ENCODE data around the gene SPATA19.

The SPATA19 gene

DNA sequence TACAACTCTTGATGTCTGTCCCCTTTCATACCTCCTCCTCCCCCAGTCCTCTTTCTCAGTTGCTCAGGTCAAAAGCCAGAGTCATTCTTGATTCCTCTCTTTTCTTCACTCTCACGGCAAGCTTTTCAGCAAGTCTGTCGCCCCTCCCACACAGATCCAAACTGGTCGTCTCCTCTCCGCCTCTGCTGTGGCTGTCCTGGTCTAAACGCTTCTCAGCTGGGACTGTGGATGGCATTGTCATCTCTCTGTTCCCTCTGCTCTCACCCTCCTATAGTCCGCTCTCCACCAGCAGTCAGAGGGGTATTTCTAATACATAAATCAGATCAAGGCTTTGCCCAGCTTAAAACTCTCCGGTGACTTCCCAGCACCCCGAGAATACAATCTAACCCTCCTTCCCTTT lies 46.8 kb upstream of the SPATA19 start:
- Histone ChIP-seq H2AK5ac (ENCODE audit: low read length, severe bottlenecking) (no peak overlapping the region), H3K23ac (ENCODE audit: low read length in 2 of 2) (no peak overlapping the region), H4K91ac (ENCODE audit: low read length) (no peak overlapping the region), H3K27ac (ENCODE audit: low read length, poor library complexity, severe bottlenecking) (no peak overlapping the region), H2BK120ac (ENCODE audit: low read depth, low read length) (no peak overlapping the region), H3K79me1 (replicated peaks; ENCODE audit: low read length, poor library complexity, severe bottlenecking) (no peaks in the 10 kb centered on the region), H3K4me2 (ENCODE audit: low read length, poor library complexity, severe bottlenecking) (no peak overlapping the region), H3K4me3 (ENCODE audit: insufficient read depth in 1 of 2, low read depth in 1 of 2, low read length in 2 of 2) (no peak overlapping the region), H3K18ac (ENCODE audit: low read depth in 1 of 2, low read length in 2 of 2) (no peak overlapping the region), H2AFZ (ENCODE audit: low read depth, low read length) (no peak overlapping the region), H3K4ac (ENCODE audit: low read depth in 1 of 2, low read length in 2 of 2) (no peak overlapping the region), H2BK15ac (ENCODE audit: low read depth, poor library complexity, severe bottlenecking) (no peak overlapping the region), H3K27me3 (ENCODE audit: control insufficient read depth in 1 of 2, insufficient read depth in 1 of 2, low read length in 2 of 2) (peaks cover 0 to 10% of the 10 kb centered on the region in 2 experiments), H2BK5ac (ENCODE audit: low read depth, low read length, poor library complexity, severe bottlenecking) (no peak overlapping the region), H3K9me3 (ENCODE audit: control insufficient read depth, low read length) (no peaks in the 10 kb centered on the region), H2BK12ac (ENCODE audit: low read length in 2 of 2) (no peak overlapping the region), H3K14ac (ENCODE audit: low read length in 2 of 2) (no peak overlapping the region), H3K36me3 (ENCODE audit: control insufficient read depth in 1 of 2, insufficient read depth in 2 of 2, low read depth in 1 of 2, low read length in 2 of 2) (no peaks in the 10 kb centered on the region), H4K8ac (ENCODE audit: low read length) (no peak overlapping the region), H3K9ac (ENCODE audit: low read length) (no peak overlapping the region), H3K4me1 (ENCODE audit: control insufficient read depth, insufficient read depth, low read depth, low read length) (no peaks in the 10 kb centered on the region)
- WGBS, result 82% methylated on average over 8 of the region's 8 CpGs
- no peak for DNase-seq

DNA sequence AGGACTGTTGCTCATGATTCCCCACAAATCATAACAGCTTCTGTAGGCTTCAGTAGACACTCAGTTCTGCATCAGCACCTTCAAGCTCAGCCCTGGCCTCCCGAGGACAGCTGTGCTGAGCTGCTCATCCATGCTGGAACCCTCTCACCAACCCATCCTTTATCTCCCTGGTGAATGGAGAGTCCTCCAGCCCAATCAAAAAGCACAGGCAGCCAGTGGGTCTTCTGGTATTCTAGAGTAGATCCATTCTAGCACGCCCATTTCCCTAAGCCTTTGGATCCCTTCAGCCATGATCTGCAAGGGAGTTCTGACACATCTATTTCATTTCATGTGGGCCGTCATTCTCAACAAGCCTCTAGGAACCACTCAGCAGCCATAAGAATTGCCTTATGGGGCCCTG lies 44.6 kb upstream of the SPATA19 start:
- H4K91ac ChIP-seq (ENCODE audit: low read length), result no peak overlapping the region
- H2BK5ac ChIP-seq (ENCODE audit: low read depth, low read length, poor library complexity, severe bottlenecking), result no peak overlapping the region
- no peak overlapping the region for H3K4me2 ChIP-seq (ENCODE audit: low read length, poor library complexity, severe bottlenecking)
- no peaks in the 10 kb centered on the region for H3K4me1 ChIP-seq (ENCODE audit: control insufficient read depth, insufficient read depth, low read depth, low read length)
- H2AFZ ChIP-seq (ENCODE audit: low read depth, low read length), result no peak overlapping the region
- no peak overlapping the region for H3K23ac ChIP-seq (ENCODE audit: low read length in 2 of 2)
- no peak overlapping the region for H3K27ac ChIP-seq (ENCODE audit: low read length, poor library complexity, severe bottlenecking)
- H4K8ac ChIP-seq (ENCODE audit: low read length), result no peak overlapping the region
- H3K4me3 ChIP-seq (ENCODE audit: insufficient read depth in 1 of 2, low read depth in 1 of 2, low read length in 2 of 2), result no peak overlapping the region
- no peak overlapping the region for H2BK15ac ChIP-seq (ENCODE audit: low read depth, poor library complexity, severe bottlenecking)
- no peak overlapping the region for H2BK12ac ChIP-seq (ENCODE audit: low read length in 2 of 2)
- DNase-seq, result no peak
- H3K14ac ChIP-seq (ENCODE audit: low read length in 2 of 2), result no peak overlapping the region
- 67% methylated on average over 3 of the region's 3 CpGs for WGBS
- no peaks in the 10 kb centered on the region for H3K79me1 ChIP-seq (replicated peaks; ENCODE audit: low read length, poor library complexity, severe bottlenecking)
- no peak overlapping the region for H2BK120ac ChIP-seq (ENCODE audit: low read depth, low read length)
- H3K9me3 ChIP-seq (ENCODE audit: control insufficient read depth, low read length), result peaks cover 3% of the 10 kb centered on the region
- H3K18ac ChIP-seq (ENCODE audit: low read depth in 1 of 2, low read length in 2 of 2), result no peak overlapping the region
- H3K36me3 ChIP-seq (ENCODE audit: control insufficient read depth in 1 of 2, insufficient read depth in 2 of 2, low read depth in 1 of 2, low read length in 2 of 2), result no peaks in the 10 kb centered on the region
- peaks cover 0 to 6% of the 10 kb centered on the region in 2 experiments for H3K27me3 ChIP-seq (ENCODE audit: control insufficient read depth in 1 of 2, insufficient read depth in 1 of 2, low read length in 2 of 2)
- H3K4ac ChIP-seq (ENCODE audit: low read depth in 1 of 2, low read length in 2 of 2), result no peak overlapping the region
- no peak overlapping the region for H3K9ac ChIP-seq (ENCODE audit: low read length)
- no peak overlapping the region for H2AK5ac ChIP-seq (ENCODE audit: low read length, severe bottlenecking)

GRCh38 chr11:133889188-133889587 lies 43.9 kb upstream of the SPATA19 start:
- no peak overlapping the region for H4K8ac ChIP-seq (ENCODE audit: low read length)

GRCh38 chr11:133887692-133888332 lies 42.5 kb upstream of the SPATA19 start:
- Histone ChIP-seq H3K27me3 (ENCODE audit: control insufficient read depth in 1 of 2, insufficient read depth in 1 of 2, low read length in 2 of 2) (peaks cover 0 to 5% of the 10 kb centered on the region in 2 experiments), H2AFZ (ENCODE audit: low read depth, low read length) (no peak overlapping the region)

More at GRCh38 chr11:133889188-133889587, 43.9 kb upstream of the SPATA19 start:
- no peak for DNase-seq
- H3K9ac ChIP-seq (ENCODE audit: low read length), result no peak overlapping the region
- H2BK15ac ChIP-seq (ENCODE audit: low read depth, poor library complexity, severe bottlenecking), result no peak overlapping the region
- no peak overlapping the region for H3K4me3 ChIP-seq (ENCODE audit: insufficient read depth in 1 of 2, low read depth in 1 of 2, low read length in 2 of 2)
- H3K9me3 ChIP-seq (ENCODE audit: control insufficient read depth, low read length), result peaks cover 3% of the 10 kb centered on the region
- H3K14ac ChIP-seq (ENCODE audit: low read length in 2 of 2), result no peak overlapping the region
- 68% methylated on average over 5 of the region's 5 CpGs for WGBS
- no peak overlapping the region for H3K23ac ChIP-seq (ENCODE audit: low read length in 2 of 2)
- no peak overlapping the region for H3K27ac ChIP-seq (ENCODE audit: low read length, poor library complexity, severe bottlenecking)
- no peak overlapping the region for H2AK5ac ChIP-seq (ENCODE audit: low read length, severe bottlenecking)
- no peaks in the 10 kb centered on the region for H3K79me1 ChIP-seq (replicated peaks; ENCODE audit: low read length, poor library complexity, severe bottlenecking)
- no peak overlapping the region for H3K4ac ChIP-seq (ENCODE audit: low read depth in 1 of 2, low read length in 2 of 2)
- H2BK120ac ChIP-seq (ENCODE audit: low read depth, low read length), result no peak overlapping the region
- H3K36me3 ChIP-seq (ENCODE audit: control insufficient read depth in 1 of 2, insufficient read depth in 2 of 2, low read depth in 1 of 2, low read length in 2 of 2), result no peaks in the 10 kb centered on the region
- H2BK12ac ChIP-seq (ENCODE audit: low read length in 2 of 2), result no peak overlapping the region
- no peak overlapping the region for H2AFZ ChIP-seq (ENCODE audit: low read depth, low read length)
- H3K27me3 ChIP-seq (ENCODE audit: control insufficient read depth in 1 of 2, insufficient read depth in 1 of 2, low read length in 2 of 2), result peaks cover 0 to 6% of the 10 kb centered on the region in 2 experiments
- H2BK5ac ChIP-seq (ENCODE audit: low read depth, low read length, poor library complexity, severe bottlenecking), result no peak overlapping the region
- no peaks in the 10 kb centered on the region for H3K4me1 ChIP-seq (ENCODE audit: control insufficient read depth, insufficient read depth, low read depth, low read length)
- no peak overlapping the region for H3K4me2 ChIP-seq (ENCODE audit: low read length, poor library complexity, severe bottlenecking)
- no peak overlapping the region for H4K91ac ChIP-seq (ENCODE audit: low read length)
- H3K18ac ChIP-seq (ENCODE audit: low read depth in 1 of 2, low read length in 2 of 2), result no peak overlapping the region

More at GRCh38 chr11:133887692-133888332, 42.5 kb upstream of the SPATA19 start:
- no peak overlapping the region for H3K27ac ChIP-seq (ENCODE audit: low read length, poor library complexity, severe bottlenecking)
- no peaks in the 10 kb centered on the region for H3K79me1 ChIP-seq (replicated peaks; ENCODE audit: low read length, poor library complexity, severe bottlenecking)
- no peak overlapping the region for H2BK15ac ChIP-seq (ENCODE audit: low read depth, poor library complexity, severe bottlenecking)
- WGBS, result 43% methylated on average over 4 of the region's 5 CpGs
- no peak overlapping the region for H2BK5ac ChIP-seq (ENCODE audit: low read depth, low read length, poor library complexity, severe bottlenecking)
- no peak for DNase-seq
- no peak overlapping the region for H3K23ac ChIP-seq (ENCODE audit: low read length in 2 of 2)
- H3K9ac ChIP-seq (ENCODE audit: low read length), result no peak overlapping the region
- no peak overlapping the region for H3K18ac ChIP-seq (ENCODE audit: low read depth in 1 of 2, low read length in 2 of 2)
- H3K36me3 ChIP-seq (ENCODE audit: control insufficient read depth in 1 of 2, insufficient read depth in 2 of 2, low read depth in 1 of 2, low read length in 2 of 2), result no peaks in the 10 kb centered on the region
- H3K14ac ChIP-seq (ENCODE audit: low read length in 2 of 2), result no peak overlapping the region
- H4K8ac ChIP-seq (ENCODE audit: low read length), result no peak overlapping the region
- peaks cover 3% of the 10 kb centered on the region for H3K9me3 ChIP-seq (ENCODE audit: control insufficient read depth, low read length)
- no peak overlapping the region for H2BK12ac ChIP-seq (ENCODE audit: low read length in 2 of 2)
- H2BK120ac ChIP-seq (ENCODE audit: low read depth, low read length), result no peak overlapping the region
- no peaks in the 10 kb centered on the region for H3K4me1 ChIP-seq (ENCODE audit: control insufficient read depth, insufficient read depth, low read depth, low read length)
- H3K4ac ChIP-seq (ENCODE audit: low read depth in 1 of 2, low read length in 2 of 2), result no peak overlapping the region
- no peak overlapping the region for H4K91ac ChIP-seq (ENCODE audit: low read length)
- no peak overlapping the region for H3K4me3 ChIP-seq (ENCODE audit: insufficient read depth in 1 of 2, low read depth in 1 of 2, low read length in 2 of 2)
- no peak overlapping the region for H3K4me2 ChIP-seq (ENCODE audit: low read length, poor library complexity, severe bottlenecking)
- H2AK5ac ChIP-seq (ENCODE audit: low read length, severe bottlenecking), result no peak overlapping the region

All from mesenchymal stem cell (in vitro differentiated cells and primary cell).